Endothelial cell of umbilical vein (primary cell): ENCODE data around the gene UNC5B.

Source experiments
- EZH2 ChIP-seq: IDR thresholded peaks from 2 replicates; pipeline ENCODE4 v1.6.1; 2012; ENCODE audit warnings: borderline replicate concordance, low read depth, mild to moderate bottlenecking, moderate library complexity, low read length, inconsistent platforms; ENCODE audit not compliant: severe bottlenecking
- MYC ChIP-seq: IDR thresholded peaks from one replicate; pipeline ENCODE4 v1.6.1; 2011; ENCODE audit warnings: mild to moderate bottlenecking, low read depth, low read length
- POLR2A ChIP-seq: IDR thresholded peaks from 2 replicates; pipeline ENCODE4 v1.6.1; 2012; ENCODE audit warnings: low read depth, mild to moderate bottlenecking, control low read depth, low read length
- TF ChIP-seq, protein P1 (sequence below), 2 donors: IDR thresholded peaks; 1 replicate in 1 of 2; 2 replicates in 1 of 2; pipeline ENCODE4 v1.5.1; 2011; ENCODE audit warnings: low read length in 2 of 2, mild to moderate bottlenecking in 2 of 2, moderate library complexity in 2 of 2, control low read depth in 1 of 2, inconsistent platforms in 1 of 2, low read depth in 1 of 2; ENCODE audit not compliant: insufficient read depth in 1 of 2; ENCODE audit errors: extremely low read depth in 1 of 2

DNA sequence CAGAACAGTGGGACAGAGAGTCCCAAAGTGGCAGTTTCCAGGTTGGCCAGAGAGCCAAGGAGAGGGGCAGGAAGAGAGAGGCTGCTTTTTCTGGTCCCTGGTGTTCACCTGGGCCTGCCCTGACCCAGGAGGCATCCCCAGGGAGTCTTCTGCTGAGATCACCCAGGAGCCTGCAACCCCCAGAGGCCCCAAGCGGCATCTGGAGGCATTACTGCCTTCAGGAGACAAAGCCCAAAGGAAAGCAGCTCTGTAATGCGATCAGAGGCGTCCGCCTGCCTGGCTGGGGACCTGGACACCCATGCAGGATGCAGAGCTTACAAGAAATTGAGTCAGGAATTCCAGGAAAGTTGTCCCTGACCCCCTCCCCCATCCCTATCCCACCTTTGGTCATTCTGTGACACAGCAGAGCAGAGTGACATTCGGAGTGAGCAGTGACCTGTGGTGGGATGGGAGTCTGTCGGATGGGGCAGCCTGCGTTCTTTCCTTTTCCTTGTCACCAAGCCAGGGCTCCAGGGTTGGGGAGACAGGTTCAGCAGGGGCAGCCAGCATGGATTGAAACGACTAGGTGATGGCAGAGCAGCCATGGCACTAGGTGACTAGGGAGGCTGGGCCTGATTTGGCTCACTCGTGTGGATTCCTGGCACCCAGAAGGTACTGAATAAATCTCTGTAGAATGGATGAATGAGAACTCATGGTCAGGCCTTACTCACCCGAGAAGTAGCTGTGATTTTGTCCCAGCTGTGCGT lies 10.4 kb downstream of the UNC5B start:
- TF ChIP-seq, protein P1, sequence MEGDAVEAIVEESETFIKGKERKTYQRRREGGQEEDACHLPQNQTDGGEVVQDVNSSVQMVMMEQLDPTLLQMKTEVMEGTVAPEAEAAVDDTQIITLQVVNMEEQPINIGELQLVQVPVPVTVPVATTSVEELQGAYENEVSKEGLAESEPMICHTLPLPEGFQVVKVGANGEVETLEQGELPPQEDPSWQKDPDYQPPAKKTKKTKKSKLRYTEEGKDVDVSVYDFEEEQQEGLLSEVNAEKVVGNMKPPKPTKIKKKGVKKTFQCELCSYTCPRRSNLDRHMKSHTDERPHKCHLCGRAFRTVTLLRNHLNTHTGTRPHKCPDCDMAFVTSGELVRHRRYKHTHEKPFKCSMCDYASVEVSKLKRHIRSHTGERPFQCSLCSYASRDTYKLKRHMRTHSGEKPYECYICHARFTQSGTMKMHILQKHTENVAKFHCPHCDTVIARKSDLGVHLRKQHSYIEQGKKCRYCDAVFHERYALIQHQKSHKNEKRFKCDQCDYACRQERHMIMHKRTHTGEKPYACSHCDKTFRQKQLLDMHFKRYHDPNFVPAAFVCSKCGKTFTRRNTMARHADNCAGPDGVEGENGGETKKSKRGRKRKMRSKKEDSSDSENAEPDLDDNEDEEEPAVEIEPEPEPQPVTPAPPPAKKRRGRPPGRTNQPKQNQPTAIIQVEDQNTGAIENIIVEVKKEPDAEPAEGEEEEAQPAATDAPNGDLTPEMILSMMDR (IDR thresholded peaks at IDR 0.05; ENCODE audit: extremely low read depth in 1 of 2, insufficient read depth in 1 of 2, low read depth in 1 of 2, low read length in 2 of 2), result no peak
- TF ChIP-seq MYC (no peak), POLR2A (no peak), EZH2 (no peak)
